ENCODE results near the gene L1TD1.
A peak's percentile ranks its signal among the peaks of the same experiment; 100 is the strongest.

The L1TD1 gene

GRCh38 chr1:62229932-62230331 lies 35.3 kb downstream of the L1TD1 start:
- H3K4me3 ChIP-seq (ENCODE audit: low read length) = no peak overlapping the region
- no peak for DNase-seq (ENCODE audit: low read depth)
- TF ChIP-seq, protein P1, sequence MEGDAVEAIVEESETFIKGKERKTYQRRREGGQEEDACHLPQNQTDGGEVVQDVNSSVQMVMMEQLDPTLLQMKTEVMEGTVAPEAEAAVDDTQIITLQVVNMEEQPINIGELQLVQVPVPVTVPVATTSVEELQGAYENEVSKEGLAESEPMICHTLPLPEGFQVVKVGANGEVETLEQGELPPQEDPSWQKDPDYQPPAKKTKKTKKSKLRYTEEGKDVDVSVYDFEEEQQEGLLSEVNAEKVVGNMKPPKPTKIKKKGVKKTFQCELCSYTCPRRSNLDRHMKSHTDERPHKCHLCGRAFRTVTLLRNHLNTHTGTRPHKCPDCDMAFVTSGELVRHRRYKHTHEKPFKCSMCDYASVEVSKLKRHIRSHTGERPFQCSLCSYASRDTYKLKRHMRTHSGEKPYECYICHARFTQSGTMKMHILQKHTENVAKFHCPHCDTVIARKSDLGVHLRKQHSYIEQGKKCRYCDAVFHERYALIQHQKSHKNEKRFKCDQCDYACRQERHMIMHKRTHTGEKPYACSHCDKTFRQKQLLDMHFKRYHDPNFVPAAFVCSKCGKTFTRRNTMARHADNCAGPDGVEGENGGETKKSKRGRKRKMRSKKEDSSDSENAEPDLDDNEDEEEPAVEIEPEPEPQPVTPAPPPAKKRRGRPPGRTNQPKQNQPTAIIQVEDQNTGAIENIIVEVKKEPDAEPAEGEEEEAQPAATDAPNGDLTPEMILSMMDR (conservative IDR thresholded peaks at IDR 0.05; ENCODE audit: low read length) = no peak

DNA sequence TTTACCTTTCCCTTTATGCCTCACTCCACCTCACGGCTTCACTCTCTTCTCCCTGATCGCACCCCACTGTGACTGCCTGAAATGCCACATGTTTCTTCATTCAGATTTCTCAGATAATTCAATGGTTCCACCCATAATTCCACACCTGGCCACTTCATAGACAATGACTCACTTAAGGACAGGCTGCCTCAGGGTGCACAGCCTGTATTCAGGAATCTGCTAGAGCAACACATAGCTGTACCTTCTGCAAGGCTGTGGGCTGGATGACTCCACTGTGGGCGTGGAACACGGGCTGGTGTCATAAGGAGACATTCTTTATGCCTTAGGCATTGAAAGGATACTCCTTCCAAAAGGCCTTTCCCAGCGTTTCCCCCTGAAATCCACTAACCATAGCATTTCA lies 36.1 kb downstream of the L1TD1 start:
- no peak overlapping the region for H3K4me3 ChIP-seq (ENCODE audit: low read length)
- TF ChIP-seq, protein P1 (conservative IDR thresholded peaks at IDR 0.05; ENCODE audit: low read length) = no peak
- peak; percentile 74 for DNase-seq (ENCODE audit: low read depth)

DNA sequence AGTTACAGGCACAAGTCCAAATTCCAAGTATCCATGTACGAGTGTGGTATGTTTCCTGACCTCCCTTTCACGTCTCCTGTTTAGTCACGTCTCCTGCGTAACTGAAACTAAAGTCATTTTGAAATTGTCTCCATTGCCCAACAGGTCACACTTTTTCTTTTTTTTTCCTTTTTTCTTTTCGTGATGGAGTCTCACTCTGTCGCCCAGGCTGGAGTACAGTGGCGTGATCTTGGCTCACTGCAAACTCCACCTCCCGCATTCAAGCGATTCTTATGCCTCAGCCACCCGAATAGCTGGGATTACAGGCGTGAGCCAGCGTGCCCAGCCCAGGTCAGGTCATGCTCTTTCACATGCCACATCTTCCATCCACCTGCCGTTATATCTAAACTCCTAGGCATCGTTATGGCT lies 38.2 kb downstream of the L1TD1 start:
- TF ChIP-seq, protein P1 (conservative IDR thresholded peaks at IDR 0.05; ENCODE audit: low read length) = no peak
- DNase-seq (ENCODE audit: low read depth) = no peak
- H3K4me3 ChIP-seq (ENCODE audit: low read length) = no peak overlapping the region

DNA sequence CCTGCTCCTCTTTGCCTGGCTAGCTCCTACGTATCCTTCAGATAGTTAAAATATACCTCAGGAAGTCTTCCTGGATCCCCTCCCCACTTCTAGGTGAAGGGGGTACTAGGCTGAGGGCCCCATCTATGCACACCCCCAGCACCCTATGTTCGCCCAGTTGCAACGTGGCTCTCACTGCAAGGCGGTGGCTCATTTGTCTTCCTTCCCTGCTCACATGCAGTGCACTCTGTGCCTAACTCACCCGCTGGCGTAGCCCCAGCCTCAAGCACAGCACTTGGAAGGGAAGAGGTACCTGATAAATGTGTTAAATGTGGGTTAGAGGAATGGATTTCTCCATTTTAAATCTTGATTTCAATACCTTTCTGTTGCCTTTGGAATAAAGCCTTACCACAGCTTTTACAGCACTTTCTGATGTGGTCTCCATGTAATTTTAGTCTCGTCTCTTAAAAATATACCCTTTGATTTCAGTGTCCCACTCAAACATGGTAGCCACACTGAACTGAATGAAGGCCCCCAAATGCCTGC lies 39.3 kb downstream of the L1TD1 start:
- no peak overlapping the region for H3K4me3 ChIP-seq (ENCODE audit: low read length)
- TF ChIP-seq, protein P1 (conservative IDR thresholded peaks at IDR 0.05; ENCODE audit: low read length) = no peak
- no peak for DNase-seq (ENCODE audit: low read depth)

- H3K4me3 ChIP-seq (ENCODE audit: low read length) = no peak overlapping the region
- TF ChIP-seq, protein P1 (conservative IDR thresholded peaks at IDR 0.05; ENCODE audit: low read length) = no peak
- DNase-seq (ENCODE audit: low read depth) = no peak
Measured at GRCh38 chr1:62234688-62235087, 40.0 kb downstream of the L1TD1 start.

DNA sequence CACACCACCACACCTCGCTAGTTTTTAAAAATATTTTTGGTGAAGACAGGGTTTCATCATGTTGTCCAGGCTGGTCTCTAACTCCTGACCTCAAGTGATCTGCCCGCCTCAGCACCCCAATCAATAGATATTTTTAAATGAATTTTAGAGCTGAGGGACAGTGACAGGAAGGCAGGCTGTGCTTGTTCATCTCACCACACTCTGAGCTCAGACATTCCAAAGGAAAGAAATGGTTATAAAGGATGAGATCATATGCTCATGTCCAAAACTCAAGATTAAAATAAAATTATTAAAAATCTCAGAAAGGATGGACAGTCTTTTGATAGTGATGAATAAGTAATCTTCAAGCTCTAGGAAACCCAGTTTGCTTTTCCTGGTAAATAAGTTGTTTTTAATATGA lies 40.9 kb downstream of the L1TD1 start:
- TF ChIP-seq, protein P1 (conservative IDR thresholded peaks at IDR 0.05; ENCODE audit: low read length) = no peak
- no peak for DNase-seq (ENCODE audit: low read depth)
- H3K4me3 ChIP-seq (ENCODE audit: low read length) = no peak overlapping the region

GRCh38 chr1:62237361-62237760 lies 42.7 kb downstream of the L1TD1 start:
- DNase-seq (ENCODE audit: low read depth) = peak; percentile 17
- TF ChIP-seq, protein P1 (conservative IDR thresholded peaks at IDR 0.05; ENCODE audit: low read length) = no peak
- no peak overlapping the region for H3K4me3 ChIP-seq (ENCODE audit: low read length)

All from AG10803 (cell line).